Activated naive CD4-positive, alpha-beta T cell treated with anti-CD3 and anti-CD28 coated beads, Interleukin-2, amount 50 U/mL, for 72 hours (primary cell): Measurements from ENCODE around the gene GTSE1. TPM values are rescaled to one million over a fixed set of nuclear protein-coding genes. Genes with fewer than 3 reads are reported as not detected.

Experiments used
- ATAC-seq, 2 donors: fragments of 150-1000 bp; cut with Tn5 transposase; 2 replicates each; pipeline ENCODE4 v1.10.0; 2021; ENCODE audit warnings: mild to moderate bottlenecking in 2 of 2, moderate library complexity in 2 of 2
- DNase-seq, 2 donors: peaks; one replicate each; pipeline ENCODE4 v3.0.0; 2021 to 2022; ENCODE audit warnings: low spot score in 2 of 2
- H3K27ac Mint-ChIP-seq, 2 donors: one replicate each; pipeline ENCODE4 v1.8.0; 2022; ENCODE audit warnings: mild to moderate bottlenecking in 2 of 2, mixed read lengths in 2 of 2
- H3K36me3 Mint-ChIP-seq, 2 donors: one replicate each; pipeline ENCODE4 v1.8.0; 2022; ENCODE audit warnings: mixed read lengths in 2 of 2
- H3K9me3 Mint-ChIP-seq, 2 donors: one replicate each; pipeline ENCODE4 v1.8.0; 2022; ENCODE audit warnings: mixed read lengths in 2 of 2
- total RNA-seq, 2 donors: library from RNA; stranded (reverse); gene quantifications; one replicate each; pipeline ENCODE4 v1.2.3, GENCODE V29; 2022

The GTSE1 gene
- total RNA-seq, 2 donors from 2014 or later: 53.1 to 56.1 TPM

- ATAC-seq: no peak
- H3K9me3 Mint-ChIP-seq: no peaks in the 10 kb centered on the region
These were observed 9.5 kb upstream of the GTSE1 start for GRCh38 chr22:46286941-46287872.

GRCh38 chr22:46287873-46288751 is 8.6 kb upstream of the GTSE1 start:
- ATAC-seq (peak; percentile 28 to 79), DNase-seq (no peak)
- Mint-ChIP-seq H3K27ac (peak overlapping the region; percentile 66 to 86), H3K9me3 (no peaks in the 10 kb centered on the region), H3K36me3 (peaks cover 6 to 7% of the 10 kb centered on the region in 2 donors)

More at GRCh38 chr22:46286941-46287872, 9.5 kb upstream of the GTSE1 start:
- no peak for DNase-seq
- H3K36me3 Mint-ChIP-seq: peaks cover under 1% of the 10 kb centered on the region in 2 donors
- H3K27ac Mint-ChIP-seq: peak overlapping the region; percentile 66 to 86

GRCh38 chr22:46288846-46289243 is 7.8 kb upstream of the GTSE1 start:
- ATAC-seq: no peak

GRCh38 chr22:46289244-46289891 is 7.3 kb upstream of the GTSE1 start:
- peaks cover 6 to 7% of the 10 kb centered on the region in 2 donors for H3K36me3 Mint-ChIP-seq
- DNase-seq (no peak), ATAC-seq (no peak)
- H3K9me3 Mint-ChIP-seq: no peaks in the 10 kb centered on the region
- no peak overlapping the region for H3K27ac Mint-ChIP-seq

More at GRCh38 chr22:46288846-46289243, 7.8 kb upstream of the GTSE1 start:
- Mint-ChIP-seq H3K36me3 (peaks cover 6 to 7% of the 10 kb centered on the region in 2 donors), H3K27ac (peak overlapping the region in 1 of 2 donors; percentile 86), H3K9me3 (no peaks in the 10 kb centered on the region)
- DNase-seq: no peak

- Mint-ChIP-seq H3K27ac (peak overlapping the region in 1 of 2 donors; percentile 22), H3K36me3 (peaks cover 6 to 7% of the 10 kb centered on the region in 2 donors), H3K9me3 (no peaks in the 10 kb centered on the region)
- ATAC-seq (no peak), DNase-seq (no peak)
These were observed 6.4 kb upstream of the GTSE1 start for GRCh38 chr22:46290121-46290842.

GRCh38 chr22:46290843-46291785 is 5.6 kb upstream of the GTSE1 start:
- peaks cover 9% of the 10 kb centered on the region in 2 donors for H3K36me3 Mint-ChIP-seq
- DNase-seq: no peak
- no peaks in the 10 kb centered on the region for H3K9me3 Mint-ChIP-seq
- no peak for ATAC-seq
- no peak overlapping the region for H3K27ac Mint-ChIP-seq

- Mint-ChIP-seq H3K9me3 (no peaks in the 10 kb centered on the region), H3K27ac (peak overlapping the region; percentile 38 to 72), H3K36me3 (peaks cover 15 to 16% of the 10 kb centered on the region in 2 donors)
- DNase-seq (no peak), ATAC-seq (no peak)
These were observed 4.5 kb upstream of the GTSE1 start for GRCh38 chr22:46292173-46292572.

- no peak for DNase-seq
- Mint-ChIP-seq H3K36me3 (peaks cover 21% of the 10 kb centered on the region in 2 donors), H3K27ac (peak overlapping the region in 1 of 2 donors; percentile 38), H3K9me3 (no peaks in the 10 kb centered on the region)
- ATAC-seq: no peak
These were observed 3.9 kb upstream of the GTSE1 start for GRCh38 chr22:46292732-46293131.

GRCh38 chr22:46293577-46294260 is 3.0 kb upstream of the GTSE1 start:
- ATAC-seq: no peak
- Mint-ChIP-seq H3K36me3 (peaks cover 25 to 26% of the 10 kb centered on the region in 2 donors), H3K9me3 (no peaks in the 10 kb centered on the region), H3K27ac (peak overlapping the region in 1 of 2 donors; percentile 38)
- DNase-seq: no peak

GRCh38 chr22:46294784-46295183 is 1.9 kb upstream of the GTSE1 start:
- DNase-seq (no peak), ATAC-seq (no peak)
- no peaks in the 10 kb centered on the region for H3K9me3 Mint-ChIP-seq
- H3K27ac Mint-ChIP-seq: peak overlapping the region in 1 of 2 donors; percentile 90
- H3K36me3 Mint-ChIP-seq: peaks cover 34 to 36% of the 10 kb centered on the region in 2 donors

- Mint-ChIP-seq H3K36me3 (peaks cover 37 to 39% of the 10 kb centered on the region in 2 donors), H3K27ac (peak overlapping the region; percentile 90 to 98), H3K9me3 (no peaks in the 10 kb centered on the region)
- DNase-seq (no peak), ATAC-seq (no peak)
These were observed 1.2 kb upstream of the GTSE1 start for GRCh38 chr22:46295277-46295971.

- DNase-seq (peak in 1 of 2 donors; percentile 35), ATAC-seq (peak; percentile 17 to 24)
- Mint-ChIP-seq H3K36me3 (peaks cover 41 to 44% of the 10 kb centered on the region in 2 donors), H3K9me3 (no peaks in the 10 kb centered on the region), H3K27ac (peak overlapping the region; percentile 38 to 90)
These were observed 612 bp downstream of the GTSE1 start for GRCh38 chr22:46297151-46297812.

- no peaks in the 10 kb centered on the region for H3K9me3 Mint-ChIP-seq
- DNase-seq (no peak), ATAC-seq (no peak)
- peak overlapping the region in 1 of 2 donors; percentile 21 for H3K27ac Mint-ChIP-seq
- H3K36me3 Mint-ChIP-seq: peaks cover 37 to 38% of the 10 kb centered on the region in 2 donors
These were observed 2.4 kb downstream of the GTSE1 start for GRCh38 chr22:46299101-46299500.
